ENCODE data around the gene CLASP1.
A peak's percentile ranks its signal among the peaks of the same experiment; 100 is the strongest.
"Not testable (repeated sequence)": the region's sequence is repeated elsewhere in the genome, so short reads cannot be mapped to it uniquely, and the experiment has no call there.

The CLASP1 gene

DNA sequence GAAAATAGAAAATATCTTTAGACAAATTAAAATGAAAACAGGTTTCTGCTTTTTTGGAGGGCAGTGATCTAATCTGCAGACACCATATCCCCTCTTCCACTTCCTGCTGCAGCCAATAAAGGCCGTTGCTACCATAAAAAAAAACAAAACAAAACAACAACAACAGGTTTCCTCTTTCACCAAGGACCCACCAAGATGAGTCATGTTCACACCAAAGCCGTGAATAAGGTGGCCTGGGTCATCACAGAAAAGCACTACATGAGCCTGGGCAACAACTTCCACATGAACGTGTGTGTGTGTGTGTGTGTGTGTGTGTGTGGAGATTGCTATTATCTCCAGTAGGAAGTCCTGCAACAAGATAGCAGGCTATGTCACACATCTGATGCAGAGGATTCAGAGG, 339.5 kb downstream of the CLASP1 start:
- DNase-seq: no peak
- Mint-ChIP-seq H3K27ac (peak overlapping the region in 1 of 2 donors; percentile 37), H3K4me3 (no peak overlapping the region), H3K27me3 (peaks cover 42% of the 10 kb centered on the region), H3K9me3 (no peaks in the 10 kb centered on the region), H3K4me1 (no peaks in the 10 kb centered on the region)
- ATAC-seq: peak; percentile 55

DNA sequence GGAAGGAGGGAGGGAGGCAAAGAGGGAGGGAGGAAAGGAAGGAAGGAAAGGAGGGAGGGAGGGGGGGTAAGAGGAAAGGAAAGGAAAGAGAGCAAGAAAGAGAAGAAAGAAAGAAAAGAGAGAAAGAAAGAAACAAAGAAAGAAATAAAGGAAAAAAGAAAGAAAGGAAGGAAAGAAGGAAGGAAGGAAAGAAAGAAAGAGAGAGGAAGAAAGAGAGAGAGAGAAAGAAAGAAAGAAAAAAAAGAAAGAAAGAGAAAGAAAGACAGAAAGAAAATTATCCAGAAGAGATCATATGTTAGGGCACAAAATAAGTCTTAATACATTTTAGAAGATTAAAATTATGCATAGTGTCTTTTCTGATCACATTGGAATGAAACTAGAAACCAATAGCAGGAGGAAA, 339.9 kb downstream of the CLASP1 start:
- no peaks in the 10 kb centered on the region for H3K4me1 Mint-ChIP-seq
- no peak for ATAC-seq
- DNase-seq: no peak
- H3K4me3 Mint-ChIP-seq: no peak overlapping the region
- peaks cover 47% of the 10 kb centered on the region for H3K27me3 Mint-ChIP-seq
- peak overlapping the region; percentile 29 to 79 for H3K27ac Mint-ChIP-seq
- no peaks in the 10 kb centered on the region for H3K9me3 Mint-ChIP-seq

DNA sequence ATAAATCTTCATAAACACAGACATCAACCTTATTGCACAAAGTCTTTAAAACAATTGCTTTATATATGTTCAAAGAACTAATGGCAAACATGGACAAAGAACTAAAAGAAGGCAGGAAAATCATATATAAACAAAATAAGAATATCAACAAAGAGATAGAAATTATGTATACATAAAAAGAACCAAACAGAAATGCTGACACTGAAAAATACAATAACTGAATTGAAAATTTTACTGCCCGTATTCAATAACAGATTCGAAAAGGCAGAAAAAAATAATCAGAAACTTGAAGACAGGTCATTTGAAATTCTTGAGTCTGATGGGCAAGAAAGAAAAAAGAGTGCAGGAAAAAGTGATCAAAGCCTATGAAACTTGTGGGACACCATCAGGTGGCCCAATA, 342.2 kb downstream of the CLASP1 start:
- ATAC-seq (no peak), DNase-seq (no peak)
- Mint-ChIP-seq H3K27me3 (peaks cover 55% of the 10 kb centered on the region), H3K27ac (peak overlapping the region in 1 of 2 donors; percentile 49), H3K4me3 (no peak overlapping the region), H3K4me1 (no peaks in the 10 kb centered on the region), H3K9me3 (no peaks in the 10 kb centered on the region)

DNA sequence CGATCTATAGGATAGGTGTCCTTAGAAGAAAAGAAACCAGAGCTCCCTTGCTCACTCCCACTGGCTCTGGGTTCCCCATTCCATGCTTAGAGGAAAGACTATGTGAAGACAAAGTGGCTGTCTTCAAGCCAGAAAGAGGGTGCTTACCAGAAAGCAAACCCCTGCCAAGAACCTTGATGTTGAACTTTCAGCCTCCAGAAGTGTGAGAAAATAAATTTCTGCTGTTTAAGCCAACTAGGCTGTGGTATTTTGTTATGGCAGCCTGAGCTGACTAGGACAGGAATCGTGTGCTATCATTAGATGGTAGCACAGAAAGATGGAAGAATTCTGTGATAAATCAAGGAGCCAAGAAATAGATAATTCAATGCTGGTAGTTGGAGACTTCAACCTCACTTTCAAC, 344.3 kb downstream of the CLASP1 start:
- ATAC-seq (no peak), DNase-seq (no peak)
- no peaks in the 10 kb centered on the region for H3K4me1 Mint-ChIP-seq
- no peak overlapping the region for H3K27ac Mint-ChIP-seq
- H3K4me3 Mint-ChIP-seq: no peak overlapping the region
- H3K9me3 Mint-ChIP-seq: no peaks in the 10 kb centered on the region
- peaks cover 68% of the 10 kb centered on the region for H3K27me3 Mint-ChIP-seq

DNA sequence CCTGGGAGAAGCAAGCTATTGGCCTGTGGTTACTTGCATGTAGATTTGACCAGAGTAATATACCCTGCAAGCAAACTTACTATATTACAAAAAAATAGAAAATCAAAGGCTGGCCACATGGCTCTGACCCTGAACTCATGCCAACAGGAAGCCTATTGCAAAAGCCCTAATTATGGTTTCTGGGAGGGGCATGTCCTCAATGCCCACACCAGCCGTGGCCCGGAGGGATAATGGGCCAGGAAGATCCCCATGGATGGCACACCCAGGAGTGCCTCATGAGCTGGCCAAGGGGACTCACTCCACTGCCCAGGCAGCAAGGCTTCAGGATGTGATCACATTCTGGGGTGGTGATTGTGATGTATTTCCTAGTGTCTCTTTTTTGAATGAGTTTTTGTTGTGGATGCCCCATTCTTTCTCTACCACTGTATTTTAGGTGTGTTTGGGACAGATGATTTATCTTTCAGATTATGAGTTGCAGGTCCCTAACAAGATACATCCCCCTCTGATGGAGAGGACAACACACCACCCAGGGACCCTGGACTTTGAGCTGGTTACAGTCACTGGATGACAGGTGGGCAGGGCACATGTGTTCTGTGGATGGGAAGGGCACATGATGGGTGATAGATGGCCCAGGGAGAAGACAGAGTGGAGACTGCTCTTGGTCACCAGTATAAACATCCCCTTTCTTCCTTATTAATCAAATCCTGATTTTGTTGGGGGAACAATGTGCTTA, 345.6 kb downstream of the CLASP1 start:
- no peak overlapping the region for H3K4me3 Mint-ChIP-seq
- H3K27me3 Mint-ChIP-seq: peaks cover 57% of the 10 kb centered on the region
- H3K27ac Mint-ChIP-seq: no peak overlapping the region
- ATAC-seq: no peak
- no peak for DNase-seq
- no peaks in the 10 kb centered on the region for H3K9me3 Mint-ChIP-seq
- H3K4me1 Mint-ChIP-seq: no peaks in the 10 kb centered on the region

DNA sequence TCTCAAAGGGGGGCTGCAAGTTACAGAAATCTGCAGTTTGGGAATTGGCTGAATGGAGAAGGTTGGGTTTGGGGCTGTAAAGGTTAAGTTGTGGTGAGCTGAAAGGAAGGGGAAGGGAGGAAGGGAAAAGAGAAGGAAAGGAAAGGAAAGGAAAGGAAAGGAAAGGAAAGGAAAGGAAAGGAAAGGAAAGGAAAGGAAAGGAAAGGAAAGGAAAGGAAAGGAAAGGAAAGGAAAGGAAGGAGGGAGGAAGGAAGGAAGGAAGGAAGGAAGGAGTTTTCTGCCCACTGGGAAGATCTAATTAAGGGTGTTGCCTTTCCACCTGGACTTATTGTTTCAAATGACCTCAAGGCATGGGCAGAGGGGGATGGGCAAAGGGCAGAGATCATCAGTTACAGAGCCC, 348.1 kb downstream of the CLASP1 start:
- not testable (repeated sequence) for DNase-seq, H3K27ac Mint-ChIP-seq, H3K9me3 Mint-ChIP-seq, H3K4me1 Mint-ChIP-seq, ATAC-seq, H3K4me3 Mint-ChIP-seq
- H3K27me3 Mint-ChIP-seq: peaks cover 34% of the 10 kb centered on the region

DNA sequence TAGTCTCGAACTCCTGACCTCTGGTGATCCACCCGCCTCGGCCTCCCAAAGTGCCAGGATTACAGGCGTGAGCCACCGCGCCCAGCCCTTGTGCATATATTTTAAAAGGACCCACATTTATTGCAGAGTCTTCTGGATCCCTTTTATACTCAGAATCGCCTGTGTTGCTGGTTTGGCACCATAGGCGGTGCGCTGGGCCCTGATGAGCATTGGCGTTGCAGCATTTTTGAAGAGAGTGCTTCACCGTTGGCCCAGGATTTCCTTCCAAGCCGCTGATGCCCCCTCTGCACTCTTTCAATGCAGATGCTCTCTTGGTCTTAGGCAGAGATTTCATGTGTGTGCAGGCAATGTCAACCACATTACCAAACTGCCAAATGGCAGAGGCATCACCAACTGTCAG, 350.8 kb downstream of the CLASP1 start:
- Mint-ChIP-seq H3K27ac (no peak overlapping the region), H3K9me3 (no peaks in the 10 kb centered on the region), H3K27me3 (peaks cover 13% of the 10 kb centered on the region), H3K4me1 (no peaks in the 10 kb centered on the region), H3K4me3 (no peak overlapping the region)
- ATAC-seq (no peak), DNase-seq (no peak)

DNA sequence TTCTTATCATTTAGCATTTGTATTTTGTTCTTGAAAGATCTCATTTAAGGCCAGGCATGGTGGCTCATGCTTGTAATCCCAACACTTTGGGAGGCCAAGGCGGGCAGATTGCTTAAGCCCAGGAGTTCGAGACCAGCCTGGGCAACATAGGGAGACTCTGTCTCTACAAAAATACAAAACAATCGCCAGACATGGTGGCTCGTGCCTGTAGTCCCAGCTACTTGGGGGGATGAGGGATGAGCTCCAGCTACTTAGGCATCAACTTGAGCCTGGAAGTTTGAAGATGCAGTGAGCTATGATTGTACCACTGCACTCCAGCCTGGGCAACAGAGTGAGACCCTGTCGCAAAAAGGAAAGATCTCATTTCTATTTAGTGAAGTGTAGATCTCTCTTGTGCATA, 351.4 kb downstream of the CLASP1 start:
- H3K9me3 Mint-ChIP-seq, DNase-seq, H3K4me3 Mint-ChIP-seq, ATAC-seq, H3K27ac Mint-ChIP-seq, H3K4me1 Mint-ChIP-seq: not testable (repeated sequence)
- H3K27me3 Mint-ChIP-seq: peaks cover 13% of the 10 kb centered on the region

DNA sequence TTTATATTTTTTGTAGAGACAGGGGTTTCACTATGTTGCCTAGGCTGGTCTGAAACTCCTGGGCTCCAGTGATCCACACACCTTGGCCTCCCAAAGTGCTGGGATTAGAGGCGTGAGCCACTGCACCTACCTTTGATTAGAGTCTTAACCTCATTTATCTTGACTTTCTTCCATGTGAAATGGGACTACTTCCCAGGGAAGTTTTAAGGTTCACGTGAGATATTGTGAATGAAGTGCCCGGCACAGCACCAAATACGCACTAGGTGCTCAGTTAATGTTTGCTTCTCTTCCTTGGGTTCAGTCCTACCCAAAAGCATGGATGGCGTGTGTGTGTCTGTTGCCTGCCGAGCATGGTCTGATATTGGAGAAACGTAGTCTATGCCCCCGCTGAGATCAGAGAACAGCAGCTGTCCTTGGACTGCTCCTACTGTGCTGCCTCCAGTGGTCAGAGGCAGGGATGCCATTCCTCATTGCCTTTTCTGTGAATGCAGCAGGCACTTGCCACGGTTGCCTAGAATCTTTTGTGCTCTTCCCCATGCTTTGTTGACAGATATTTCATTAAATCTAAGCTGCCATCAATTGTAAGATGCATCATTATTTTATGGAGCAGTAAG, 351.9 kb downstream of the CLASP1 start:
- ATAC-seq: peak; percentile 39
- no peaks in the 10 kb centered on the region for H3K9me3 Mint-ChIP-seq
- no peak for DNase-seq

DNA sequence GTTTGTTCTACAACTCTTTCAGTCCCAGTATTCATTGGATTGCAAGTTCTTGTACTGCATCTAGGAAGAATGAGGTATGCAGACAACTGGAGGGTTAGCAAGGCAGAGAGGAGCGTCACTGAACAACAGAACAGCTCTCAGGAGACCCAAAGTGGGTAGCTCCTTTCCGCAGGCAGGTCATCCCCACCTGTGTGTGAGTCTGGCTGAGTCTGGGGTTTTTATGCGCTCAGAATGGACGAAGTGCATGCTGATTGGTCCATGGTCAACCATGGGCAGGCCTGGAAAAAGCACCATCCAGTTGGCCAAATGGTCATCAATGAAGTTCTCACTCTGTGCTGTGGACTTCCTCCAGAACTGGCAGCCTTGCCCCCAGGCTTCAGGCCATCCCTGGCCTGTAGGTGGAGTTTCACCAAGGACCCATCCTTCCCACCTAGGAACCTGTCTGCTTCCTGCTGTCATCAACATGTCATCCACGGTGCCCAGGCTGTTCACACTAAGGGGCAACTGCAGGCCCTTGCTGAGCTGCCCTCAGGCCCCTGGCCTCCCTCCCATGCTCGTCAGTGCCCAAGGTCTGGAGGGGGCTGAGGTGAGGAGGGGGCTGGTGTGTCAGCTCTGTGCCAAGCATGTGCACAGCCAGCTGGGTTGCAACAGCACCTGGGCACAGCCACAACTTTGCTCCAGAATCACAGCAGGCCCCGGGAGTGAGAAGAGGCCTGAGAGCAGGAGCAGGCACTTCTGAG, 353.2 kb downstream of the CLASP1 start:
- no peak overlapping the region for H3K4me3 Mint-ChIP-seq
- no peak for ATAC-seq
- no peak for DNase-seq
- H3K9me3 Mint-ChIP-seq: no peaks in the 10 kb centered on the region
- peaks cover 7% of the 10 kb centered on the region for H3K27me3 Mint-ChIP-seq
- H3K4me1 Mint-ChIP-seq: no peaks in the 10 kb centered on the region
- no peak overlapping the region for H3K27ac Mint-ChIP-seq

More for the DNA sequence above, 351.9 kb downstream of the CLASP1 start:
- Mint-ChIP-seq H3K27me3 (peaks cover 13% of the 10 kb centered on the region), H3K27ac (no peak overlapping the region), H3K4me1 (no peaks in the 10 kb centered on the region), H3K4me3 (no peak overlapping the region)

DNA sequence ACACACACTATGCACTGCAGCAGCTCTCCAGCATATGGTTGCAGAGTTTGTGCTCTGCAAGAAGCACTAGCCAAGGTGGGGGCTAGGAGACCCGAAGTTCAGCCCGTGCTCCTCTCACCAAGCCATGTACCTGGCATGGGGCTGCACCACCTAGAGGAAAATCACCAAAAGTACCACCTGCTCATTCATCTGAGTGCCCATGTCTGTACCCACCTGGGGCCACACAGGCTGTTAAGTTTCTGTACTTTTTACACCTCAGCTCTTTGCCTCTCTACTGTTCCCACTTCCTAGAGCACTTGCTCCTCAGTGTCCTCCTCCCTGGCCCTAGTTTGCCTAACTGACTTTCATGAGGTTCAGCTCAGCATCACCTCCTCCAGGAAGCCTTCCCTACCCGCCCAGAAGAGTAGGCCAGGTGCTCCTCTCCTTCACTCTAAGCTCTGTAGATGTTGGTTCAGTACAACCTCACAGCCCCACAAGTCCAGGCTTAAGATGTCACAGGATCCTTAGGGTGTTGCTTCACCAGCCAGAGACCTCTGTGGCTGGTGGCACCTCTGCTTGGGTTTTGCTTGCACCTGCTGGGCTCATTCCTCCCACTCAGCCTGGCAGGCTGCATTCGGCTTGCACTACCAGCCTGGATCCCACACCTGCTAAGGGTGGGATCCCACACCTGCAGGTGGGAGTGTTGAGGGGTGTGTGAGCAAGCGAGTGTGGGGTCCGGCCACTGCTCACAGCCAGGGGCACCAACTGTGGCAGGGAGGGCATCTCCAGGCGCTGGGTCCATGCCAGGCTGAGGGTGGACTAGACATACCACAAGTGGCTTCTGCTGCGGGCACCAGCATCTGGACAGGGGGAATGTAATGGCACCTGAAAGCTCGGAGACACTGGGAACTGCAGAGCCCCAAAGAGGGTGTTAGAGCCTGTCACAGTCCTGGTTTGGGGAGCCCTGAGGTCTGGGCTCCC, 354.1 kb downstream of the CLASP1 start:
- Mint-ChIP-seq H3K9me3 (no peaks in the 10 kb centered on the region), H3K4me3 (no peak overlapping the region), H3K27ac (peak overlapping the region in 1 of 2 donors; percentile 72), H3K4me1 (no peaks in the 10 kb centered on the region), H3K27me3 (no peaks in the 10 kb centered on the region)
- peak; percentile 31 for ATAC-seq
- no peak for DNase-seq

DNA sequence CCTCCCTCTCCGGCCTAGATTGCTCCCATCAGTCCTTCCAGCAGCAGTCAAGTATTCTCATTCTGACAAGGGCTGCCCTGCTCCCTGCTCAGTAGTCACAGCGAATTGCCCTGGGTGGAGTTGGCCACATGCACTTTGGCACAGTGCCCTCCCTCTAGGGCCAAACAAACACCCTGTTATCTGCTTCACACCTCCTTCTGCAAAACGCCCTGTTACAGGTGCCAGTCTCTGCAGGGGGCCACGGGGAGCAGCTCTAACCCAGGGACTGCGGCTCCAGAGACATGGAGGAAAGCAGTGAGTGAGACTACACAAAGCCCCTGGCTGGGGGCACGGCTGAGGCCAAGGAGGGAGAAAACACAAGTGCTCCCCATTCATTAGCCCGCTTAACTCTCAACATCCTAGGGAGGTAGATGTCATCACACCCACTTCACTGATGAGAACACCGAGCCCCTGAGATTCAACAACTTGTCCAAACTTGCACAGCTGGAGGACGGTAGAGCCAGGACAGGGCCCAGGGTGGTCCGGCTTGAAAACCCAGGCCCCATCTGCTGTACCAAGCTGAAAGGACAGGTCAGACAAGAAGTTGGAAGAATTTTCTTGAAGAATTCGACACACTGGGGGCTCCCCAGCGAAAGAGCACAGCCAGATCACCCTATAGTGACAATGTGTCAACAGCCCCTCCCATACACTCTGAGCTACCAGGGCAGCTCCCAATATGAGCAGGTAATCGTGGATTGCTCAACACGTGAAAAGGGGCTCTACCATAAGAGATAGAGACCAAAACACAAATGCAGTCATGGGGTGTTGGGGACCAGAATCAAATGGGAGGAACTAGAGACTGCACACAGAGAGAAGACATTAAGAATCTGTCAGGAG, 355.6 kb downstream of the CLASP1 start:
- Mint-ChIP-seq H3K27me3 (no peaks in the 10 kb centered on the region), H3K9me3 (no peaks in the 10 kb centered on the region), H3K4me3 (no peak overlapping the region), H3K4me1 (no peaks in the 10 kb centered on the region), H3K27ac (peak overlapping the region in 1 of 2 donors; percentile 88)
- ATAC-seq (no peak), DNase-seq (no peak)

DNA sequence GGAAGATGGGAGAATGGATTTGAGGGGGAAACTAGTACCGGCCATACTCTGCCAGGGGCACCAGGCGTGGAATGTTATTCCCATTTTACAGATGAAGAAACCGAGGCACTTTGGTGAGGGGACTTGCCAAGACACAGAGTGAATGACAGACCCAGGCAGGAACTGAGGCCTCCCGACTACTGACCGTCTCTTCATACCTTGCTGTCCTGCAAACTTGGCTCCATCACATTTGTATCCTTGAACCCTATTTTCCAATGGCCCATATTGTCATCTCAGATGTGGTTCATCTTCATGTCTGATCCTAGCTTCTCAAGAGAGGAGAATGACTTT, 358.0 kb downstream of the CLASP1 start:
- no peak overlapping the region for H3K4me3 Mint-ChIP-seq
- H3K4me1 Mint-ChIP-seq: no peaks in the 10 kb centered on the region
- DNase-seq (no peak), ATAC-seq (no peak)
- H3K27ac Mint-ChIP-seq: peak overlapping the region in 1 of 2 donors; percentile 10
- H3K9me3 Mint-ChIP-seq: no peaks in the 10 kb centered on the region
- H3K27me3 Mint-ChIP-seq: peaks cover 12% of the 10 kb centered on the region

DNA sequence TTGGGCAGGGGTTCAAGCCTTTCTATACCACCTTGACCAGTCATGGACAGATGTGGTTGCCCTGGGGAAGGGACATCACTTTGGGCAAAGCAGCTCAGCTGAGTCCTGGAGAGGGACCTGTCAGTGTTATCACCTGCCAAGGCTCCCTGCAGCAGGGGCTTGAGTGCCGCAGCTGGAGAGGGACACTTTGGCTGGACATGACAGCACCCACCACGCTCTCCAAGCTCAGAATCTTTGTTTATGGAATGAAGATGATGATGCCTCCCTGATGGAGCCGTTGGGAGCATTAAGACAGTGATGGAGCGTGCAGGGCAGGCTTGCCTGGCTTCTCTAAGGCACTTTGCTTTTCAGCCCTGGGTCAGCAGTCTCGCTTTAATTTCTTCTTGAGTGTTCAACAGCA, 360.0 kb downstream of the CLASP1 start:
- Mint-ChIP-seq H3K4me3 (no peak overlapping the region), H3K27ac (no peak overlapping the region), H3K9me3 (no peaks in the 10 kb centered on the region), H3K4me1 (peaks cover 3% of the 10 kb centered on the region), H3K27me3 (peaks cover 28% of the 10 kb centered on the region)
- DNase-seq (no peak), ATAC-seq (no peak)

Measured in stimulated activated naive CD8-positive, alpha-beta T cell treated with anti-CD3 and anti-CD28 coated beads, Interleukin-15, amount 100 ng/mL, for 72 hours (primary cell).